ENCODE results near the gene PPP1R3F.

GRCh38 chrX:49310371-49310770, 40.8 kb downstream of the PPP1R3F start:
- TF ChIP-seq CEBPB (IDR thresholded peaks at IDR 0.05), result no peak
- no peak for TF ChIP-seq MAZ (IDR thresholded peaks at IDR 0.05; ENCODE audit: borderline replicate concordance, low read depth, low read length)
- no peak for TF ChIP-seq MYC (IDR thresholded peaks at IDR 0.05; ENCODE audit: borderline replicate concordance, low read length)
- no peak for TF ChIP-seq MAFK (IDR thresholded peaks at IDR 0.05; ENCODE audit: partially characterized antibody)
- TF ChIP-seq, protein P1, sequence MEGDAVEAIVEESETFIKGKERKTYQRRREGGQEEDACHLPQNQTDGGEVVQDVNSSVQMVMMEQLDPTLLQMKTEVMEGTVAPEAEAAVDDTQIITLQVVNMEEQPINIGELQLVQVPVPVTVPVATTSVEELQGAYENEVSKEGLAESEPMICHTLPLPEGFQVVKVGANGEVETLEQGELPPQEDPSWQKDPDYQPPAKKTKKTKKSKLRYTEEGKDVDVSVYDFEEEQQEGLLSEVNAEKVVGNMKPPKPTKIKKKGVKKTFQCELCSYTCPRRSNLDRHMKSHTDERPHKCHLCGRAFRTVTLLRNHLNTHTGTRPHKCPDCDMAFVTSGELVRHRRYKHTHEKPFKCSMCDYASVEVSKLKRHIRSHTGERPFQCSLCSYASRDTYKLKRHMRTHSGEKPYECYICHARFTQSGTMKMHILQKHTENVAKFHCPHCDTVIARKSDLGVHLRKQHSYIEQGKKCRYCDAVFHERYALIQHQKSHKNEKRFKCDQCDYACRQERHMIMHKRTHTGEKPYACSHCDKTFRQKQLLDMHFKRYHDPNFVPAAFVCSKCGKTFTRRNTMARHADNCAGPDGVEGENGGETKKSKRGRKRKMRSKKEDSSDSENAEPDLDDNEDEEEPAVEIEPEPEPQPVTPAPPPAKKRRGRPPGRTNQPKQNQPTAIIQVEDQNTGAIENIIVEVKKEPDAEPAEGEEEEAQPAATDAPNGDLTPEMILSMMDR (IDR thresholded peaks at IDR 0.05), result no peak
- TF ChIP-seq, protein P2, sequence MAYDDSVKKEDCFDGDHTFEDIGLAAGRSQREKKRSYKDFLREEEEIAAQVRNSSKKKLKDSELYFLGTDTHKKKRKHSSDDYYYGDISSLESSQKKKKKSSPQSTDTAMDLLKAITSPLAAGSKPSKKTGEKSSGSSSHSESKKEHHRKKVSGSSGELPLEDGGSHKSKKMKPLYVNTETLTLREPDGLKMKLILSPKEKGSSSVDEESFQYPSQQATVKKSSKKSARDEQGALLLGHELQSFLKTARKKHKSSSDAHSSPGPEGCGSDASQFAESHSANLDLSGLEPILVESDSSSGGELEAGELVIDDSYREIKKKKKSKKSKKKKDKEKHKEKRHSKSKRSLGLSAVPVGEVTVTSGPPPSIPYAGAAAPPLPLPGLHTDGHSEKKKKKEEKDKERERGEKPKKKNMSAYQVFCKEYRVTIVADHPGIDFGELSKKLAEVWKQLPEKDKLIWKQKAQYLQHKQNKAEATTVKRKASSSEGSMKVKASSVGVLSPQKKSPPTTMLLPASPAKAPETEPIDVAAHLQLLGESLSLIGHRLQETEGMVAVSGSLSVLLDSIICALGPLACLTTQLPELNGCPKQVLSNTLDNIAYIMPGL (CRISPR knock-in tag; IDR thresholded peaks at IDR 0.05; ENCODE audit: borderline replicate concordance), result no peak
- no peak for TF ChIP-seq ZFP36 (IDR thresholded peaks at IDR 0.05; ENCODE audit: borderline replicate concordance, partially characterized antibody)
- TF ChIP-seq ZNF302 (CRISPR knock-in tag; IDR thresholded peaks at IDR 0.05), result no peak
- no peak for TF ChIP-seq RCOR1 (IDR thresholded peaks at IDR 0.05; ENCODE audit: low read depth, low read length)
